Measurements from ENCODE around the gene RGP1. TPM values are rescaled to one million over a fixed set of nuclear protein-coding genes. Genes with fewer than 3 reads are reported as not detected.

Gene RGP1
- total and polyA plus RNA-seq, 9 of the 15 experiments (the other 6 are each of a cell fraction or from before 2014, with no cell fraction given), result 0.42 to 13.8 (median 6.7) TPM

- TF ChIP-seq PCBP1 (IDR thresholded peaks at IDR 0.05; ENCODE audit: low read depth, low read length, poor library complexity, severe bottlenecking), result no peak
- no peak for TF ChIP-seq POLR2H (tag; IDR thresholded peaks at IDR 0.05; ENCODE audit: low read depth)
- TF ChIP-seq SIN3B (IDR thresholded peaks at IDR 0.05; ENCODE audit: low read depth), result no peak
- TF ChIP-seq POLR2G (IDR thresholded peaks at IDR 0.05; ENCODE audit: low read depth, low read length), result no peak
- TF ChIP-seq SP2 (IDR thresholded peaks at IDR 0.05; ENCODE audit: extremely low read depth, low read depth, low read length, poor library complexity, severe bottlenecking), result no peak
- peak; percentile 16; the same call in 1 of the 2 replicates for TF ChIP-seq EP400 (IDR thresholded peaks at IDR 0.05)
- peak; percentile 43; the same call in 1 of the 2 replicates for TF ChIP-seq NCOA1 (IDR thresholded peaks at IDR 0.05; ENCODE audit: low read depth)
- no peak for TF ChIP-seq TGIF2 (CRISPR knock-in tag; IDR thresholded peaks at IDR 0.05)
- no peak for TF ChIP-seq CTCF (IDR thresholded peaks at IDR 0.05 in 2 of 3, conservative IDR thresholded peaks at IDR 0.05 in 1 of 3; ENCODE audit: insufficient read depth in 2 of 3, low read depth in 1 of 3, low read length in 3 of 3)
- TF ChIP-seq CREB1 (IDR thresholded peaks at IDR 0.05), result 0 out of 2 replicates have a peak, but pooled peaks have one; percentile 28
- no peak for TF ChIP-seq CREB1 (CRISPR knock-in tag; IDR thresholded peaks at IDR 0.05)
- no peak for TF ChIP-seq NFE2L1 (tag; IDR thresholded peaks at IDR 0.05; ENCODE audit: borderline replicate concordance, low read depth)
- no peak for TF ChIP-seq JUNB (CRISPR knock-in tag; conservative IDR thresholded peaks at IDR 0.05)
- TF ChIP-seq POLR3A (IDR thresholded peaks at IDR 0.05; ENCODE audit: borderline replicate concordance, extremely low read depth, insufficient read depth, insufficient read length), result no peak
- TF ChIP-seq TSC22D4 (tag; IDR thresholded peaks at IDR 0.05), result no peak
- no peak for TF ChIP-seq NR2C2 (CRISPR knock-in tag; IDR thresholded peaks at IDR 0.05)
- TF ChIP-seq NR2C2 (tag; IDR thresholded peaks at IDR 0.05), result peak; percentile 92
- no peak for TF ChIP-seq CEBPG (CRISPR knock-in tag; IDR thresholded peaks at IDR 0.05)
- TF ChIP-seq CEBPG (tag; conservative IDR thresholded peaks at IDR 0.05 in 1 of 2, IDR thresholded peaks at IDR 0.05 in 1 of 2), result no peak
- no peak for TF ChIP-seq MEIS2 (IDR thresholded peaks at IDR 0.05; ENCODE audit: partially characterized antibody)
- 0 out of 2 replicates have a peak, but pooled peaks have one; percentile 5 for TF ChIP-seq ZNF316 (IDR thresholded peaks at IDR 0.05)
- no peak for TF ChIP-seq USF1 (CRISPR knock-in tag; IDR thresholded peaks at IDR 0.05)
These were observed 17.5 kb upstream of the RGP1 start (continued) for GRCh38 chr9:35731415-35732184.
